Measurements from ENCODE around the gene ABCD1.
A peak's percentile ranks its signal among the peaks of the same experiment; 100 is the strongest.
"Not testable (repeated sequence)": the region's sequence is repeated elsewhere in the genome, so short reads cannot be mapped to it uniquely, and the experiment has no call there.

Gene ABCD1

DNA sequence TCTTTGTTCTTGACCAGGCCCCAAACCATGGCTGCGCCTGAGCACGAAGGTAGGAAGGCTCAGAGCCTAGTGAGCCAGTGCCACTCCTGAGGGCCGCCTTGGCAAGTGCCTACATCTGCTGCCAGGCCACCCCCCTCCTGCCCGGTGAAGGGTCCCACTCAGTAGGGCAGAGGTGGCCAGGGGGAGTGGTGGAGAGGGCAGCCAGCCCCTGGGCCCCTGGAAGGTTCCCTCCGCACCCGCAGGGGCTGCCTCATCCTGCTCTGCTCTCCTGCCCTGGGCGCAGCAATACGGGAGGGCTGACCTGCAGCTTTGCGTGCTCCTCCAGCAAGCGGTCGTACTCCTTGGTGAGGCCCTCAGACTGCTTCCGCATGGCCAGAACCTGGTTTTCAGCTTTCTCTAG, 22.9 kb upstream of the ABCD1 start:
- H3K4me3 ChIP-seq (replicated peaks in 1 of 2; ENCODE audit: low read depth in 2 of 2, low read length in 2 of 2): no peak overlapping the region
- TF ChIP-seq, protein P1, sequence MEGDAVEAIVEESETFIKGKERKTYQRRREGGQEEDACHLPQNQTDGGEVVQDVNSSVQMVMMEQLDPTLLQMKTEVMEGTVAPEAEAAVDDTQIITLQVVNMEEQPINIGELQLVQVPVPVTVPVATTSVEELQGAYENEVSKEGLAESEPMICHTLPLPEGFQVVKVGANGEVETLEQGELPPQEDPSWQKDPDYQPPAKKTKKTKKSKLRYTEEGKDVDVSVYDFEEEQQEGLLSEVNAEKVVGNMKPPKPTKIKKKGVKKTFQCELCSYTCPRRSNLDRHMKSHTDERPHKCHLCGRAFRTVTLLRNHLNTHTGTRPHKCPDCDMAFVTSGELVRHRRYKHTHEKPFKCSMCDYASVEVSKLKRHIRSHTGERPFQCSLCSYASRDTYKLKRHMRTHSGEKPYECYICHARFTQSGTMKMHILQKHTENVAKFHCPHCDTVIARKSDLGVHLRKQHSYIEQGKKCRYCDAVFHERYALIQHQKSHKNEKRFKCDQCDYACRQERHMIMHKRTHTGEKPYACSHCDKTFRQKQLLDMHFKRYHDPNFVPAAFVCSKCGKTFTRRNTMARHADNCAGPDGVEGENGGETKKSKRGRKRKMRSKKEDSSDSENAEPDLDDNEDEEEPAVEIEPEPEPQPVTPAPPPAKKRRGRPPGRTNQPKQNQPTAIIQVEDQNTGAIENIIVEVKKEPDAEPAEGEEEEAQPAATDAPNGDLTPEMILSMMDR (IDR thresholded peaks at IDR 0.05; ENCODE audit: low read depth, low read length): no peak
- DNase-seq (ENCODE audit: low read depth in 2 of 2): no peak

DNA sequence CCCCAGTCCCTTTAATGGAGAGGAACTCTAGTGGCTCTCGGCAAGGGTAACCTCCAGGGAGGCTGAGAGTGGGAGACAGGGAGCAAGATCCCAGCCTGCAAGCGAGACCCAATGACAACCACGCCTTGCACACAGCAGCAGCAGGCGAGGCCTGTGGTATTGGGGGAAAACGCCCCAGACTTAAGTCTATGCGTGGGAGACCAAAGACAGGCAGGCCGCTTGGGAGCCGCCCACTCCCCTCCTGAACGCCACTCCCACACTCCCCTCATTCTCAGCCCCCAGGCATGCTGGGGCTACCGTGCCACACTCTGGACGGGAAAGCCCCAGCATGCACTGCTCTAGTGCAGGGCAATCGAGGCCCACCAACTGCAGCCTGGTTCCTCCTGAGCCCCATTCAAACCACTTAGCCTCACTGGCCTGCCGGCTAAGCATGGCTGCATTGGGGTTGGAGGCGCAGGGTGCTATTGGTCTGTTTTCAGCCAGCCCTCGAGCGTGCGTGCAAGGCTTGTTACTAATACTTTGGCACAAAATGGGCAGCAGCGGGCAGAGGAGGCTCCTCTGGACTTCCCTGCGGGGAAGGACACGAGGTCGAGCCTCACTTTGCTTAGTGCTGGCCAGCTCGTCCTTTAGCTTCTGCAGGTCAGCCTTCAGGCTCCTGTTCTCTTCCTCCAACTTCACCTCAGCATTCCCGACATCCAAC, 22.2 kb upstream of the ABCD1 start:
- TF ChIP-seq, protein P1 (IDR thresholded peaks at IDR 0.05; ENCODE audit: low read depth, low read length): no peak
- H3K4me3 ChIP-seq (replicated peaks in 1 of 2; ENCODE audit: low read depth in 2 of 2, low read length in 2 of 2): no peak overlapping the region
- DNase-seq (ENCODE audit: low read depth in 2 of 2): no peak

DNA sequence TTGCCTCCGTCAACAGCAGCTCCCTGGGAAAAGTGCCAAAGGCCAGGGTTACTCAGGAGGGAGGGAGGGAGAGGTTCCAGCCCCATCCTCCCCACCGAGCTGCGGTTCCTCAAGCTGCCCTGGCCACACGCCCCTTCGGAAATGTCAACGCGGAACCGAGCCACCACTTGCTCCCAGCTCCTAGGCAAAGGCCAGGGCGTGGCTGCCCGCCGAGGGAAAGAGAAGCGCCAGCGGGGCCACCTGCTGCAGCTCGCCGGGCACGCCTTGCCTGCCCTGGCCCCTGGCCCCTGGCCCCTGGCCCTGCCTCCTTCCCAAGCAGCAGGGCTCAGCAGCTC, 21.7 kb upstream of the ABCD1 start:
- TF ChIP-seq, protein P1 (IDR thresholded peaks at IDR 0.05; ENCODE audit: low read depth, low read length): no peak
- peak; percentile 67 to 79 for DNase-seq (ENCODE audit: low read depth in 2 of 2)
- no peak overlapping the region for H3K4me3 ChIP-seq (replicated peaks in 1 of 2; ENCODE audit: low read depth in 2 of 2, low read length in 2 of 2)

DNA sequence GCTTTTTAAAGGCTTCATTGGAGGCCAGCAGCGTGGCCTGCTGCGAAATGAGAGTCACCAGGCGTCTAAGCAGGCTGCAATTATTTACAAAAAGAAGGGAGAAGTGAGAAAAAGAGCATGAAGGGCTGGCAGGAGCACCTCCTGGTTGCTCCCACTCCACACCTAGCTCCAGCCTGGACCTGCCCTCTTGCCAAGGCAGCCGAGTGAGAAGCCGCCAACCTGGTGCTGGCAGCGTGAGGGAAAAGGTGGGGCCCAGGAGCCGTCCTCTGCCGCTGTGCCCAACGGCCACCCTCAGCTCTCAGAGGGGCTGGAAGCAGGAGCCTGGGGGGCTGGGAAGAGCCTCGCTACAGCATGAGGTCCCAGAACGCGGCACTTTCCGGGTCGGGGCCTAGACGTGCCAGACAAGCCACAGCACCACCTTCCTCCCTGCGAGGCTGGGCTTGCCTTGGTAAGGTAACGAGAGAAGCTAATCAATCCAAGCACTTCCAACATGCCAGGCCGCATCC, 20.6 kb upstream of the ABCD1 start:
- TF ChIP-seq, protein P1 (IDR thresholded peaks at IDR 0.05; ENCODE audit: low read depth, low read length): no peak
- no peak overlapping the region for H3K4me3 ChIP-seq (replicated peaks in 1 of 2; ENCODE audit: low read depth in 2 of 2, low read length in 2 of 2)
- no peak for DNase-seq (ENCODE audit: low read depth in 2 of 2)

DNA sequence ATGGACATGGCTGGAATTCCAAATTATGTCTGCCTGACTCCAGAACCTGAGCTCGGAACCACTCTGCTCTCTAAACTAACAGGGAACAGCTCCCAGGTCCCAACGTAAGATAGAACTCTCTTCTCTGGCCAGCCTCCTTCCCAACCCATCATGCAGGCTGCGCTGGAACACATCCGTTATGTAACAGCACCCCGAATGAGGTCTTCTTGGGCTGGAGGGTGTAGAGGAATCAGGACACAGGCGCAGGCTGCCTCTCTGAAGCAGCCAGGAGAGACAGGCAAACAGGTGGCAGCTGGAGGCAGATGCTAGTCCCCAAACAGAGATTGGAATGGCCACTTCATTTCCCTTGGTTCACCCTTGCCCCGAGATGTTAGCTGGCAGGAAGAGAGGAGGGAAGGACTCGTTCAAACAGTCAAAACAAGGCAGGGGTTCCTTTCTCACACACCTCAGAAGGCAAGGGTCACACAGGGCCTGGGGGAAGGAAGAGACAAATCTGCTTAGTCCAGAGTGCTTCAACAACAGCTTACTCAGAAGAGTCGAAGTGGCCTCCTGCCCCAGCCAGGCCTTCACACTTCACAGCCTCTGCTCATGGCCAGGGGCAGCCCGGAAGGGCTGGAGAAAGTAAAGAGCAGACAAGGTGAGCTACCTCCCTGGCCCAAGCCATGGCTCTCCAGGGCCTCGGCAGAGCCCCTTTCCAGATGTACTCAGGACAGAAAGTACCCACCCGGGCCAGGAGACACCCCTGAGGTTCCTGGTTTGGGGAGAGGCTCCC, 19.8 kb upstream of the ABCD1 start:
- DNase-seq (ENCODE audit: low read depth in 2 of 2); H3K4me3 ChIP-seq (replicated peaks in 1 of 2; ENCODE audit: low read depth in 2 of 2, low read length in 2 of 2): not testable (repeated sequence)

DNA sequence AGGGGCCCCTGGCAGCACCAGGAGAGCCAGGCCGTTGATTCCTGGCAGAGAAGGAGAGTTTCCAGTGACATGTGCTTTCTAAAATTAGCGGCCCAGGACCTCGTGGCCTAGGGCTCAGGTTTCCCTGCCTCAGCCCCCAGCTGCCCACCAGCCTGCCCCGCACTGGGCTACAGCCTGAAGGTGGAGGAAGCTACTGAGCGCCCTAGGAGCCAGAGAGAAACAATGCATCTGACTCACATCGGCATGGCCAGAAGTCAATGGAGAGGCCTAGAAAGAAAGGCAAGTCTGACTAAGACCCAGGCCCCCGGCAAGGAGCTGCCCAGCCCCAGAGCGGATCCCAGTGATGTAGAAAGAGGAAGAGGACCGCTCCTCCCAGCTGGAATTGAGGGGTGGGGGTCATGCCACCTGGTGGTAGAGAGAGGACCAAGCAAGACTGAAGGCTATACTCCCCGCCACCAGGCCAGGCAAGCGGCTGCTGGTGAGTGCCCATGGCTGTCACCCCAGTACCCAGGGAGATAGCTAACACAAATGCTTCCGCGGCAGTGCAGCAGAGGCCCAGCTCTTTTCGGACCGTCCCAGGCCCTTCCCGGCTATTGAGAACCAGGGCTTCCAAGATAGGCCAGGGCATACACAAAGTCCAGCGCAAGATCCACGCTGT, 19.1 kb upstream of the ABCD1 start:
- peak in 1 of 2 donors; percentile 34 for DNase-seq (ENCODE audit: low read depth in 2 of 2)
- not testable (repeated sequence) for H3K4me3 ChIP-seq (replicated peaks in 1 of 2; ENCODE audit: low read depth in 2 of 2, low read length in 2 of 2)

DNA sequence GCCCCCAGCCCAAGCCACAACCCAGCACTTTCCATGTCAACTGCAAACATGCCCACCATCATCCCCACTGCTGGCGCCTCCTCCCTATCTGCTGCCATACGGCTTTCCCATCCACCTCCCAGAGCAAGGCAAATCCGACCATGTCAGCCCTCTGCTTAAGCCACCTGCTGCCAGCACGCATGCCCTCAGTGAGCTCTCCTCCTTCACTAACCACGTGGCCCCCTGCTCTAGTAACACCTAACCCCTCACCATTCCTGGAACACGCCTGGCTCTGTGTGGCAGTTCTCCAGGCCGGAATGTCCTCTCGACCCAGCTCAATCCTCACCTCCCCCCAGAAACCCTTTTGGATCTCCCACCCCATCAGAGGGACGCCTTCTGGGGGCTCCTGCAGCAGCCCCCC, 17.9 kb upstream of the ABCD1 start:
- DNase-seq (ENCODE audit: low read depth in 2 of 2): no peak
- H3K4me3 ChIP-seq (replicated peaks in 1 of 2; ENCODE audit: low read depth in 2 of 2, low read length in 2 of 2): no peak overlapping the region
- TF ChIP-seq, protein P1 (IDR thresholded peaks at IDR 0.05; ENCODE audit: low read depth, low read length): no peak
